Peyer's patch (tissue), 4 donors: Measurements from ENCODE around the gene SUMO1. TPM values are rescaled to one million over a fixed set of nuclear protein-coding genes. Genes with fewer than 3 reads are reported as not detected.

Experiments used
- DNase-seq, 3 donors: peaks; one replicate each; pipeline ENCODE4 v3.0.0-alpha.2; 2017 to 2019
- H3K27ac ChIP-seq, 4 donors: fragments of 200-600 bp; sonication (generic); one replicate each; pipeline ENCODE4 v1.5.1; 2016 to 2019
- H3K27me3 ChIP-seq, 2 donors: fragments of 200-600 bp; sonication (generic); one replicate each; pipeline ENCODE4 v1.5.1; 2019
- H3K36me3 ChIP-seq, 3 donors: fragments of 200-600 bp; sonication (generic); one replicate each; pipeline ENCODE4 v1.5.1; 2016 to 2019
- H3K4me1 ChIP-seq, 4 donors: fragments of 200-600 bp; sonication (generic); one replicate each; pipeline ENCODE4 v1.5.1; 2016 to 2019
- H3K4me3 ChIP-seq, 4 donors: fragments of 200-600 bp; sonication (generic); 1 replicate in 3 of 4; 2 replicates in 1 of 4; pipeline ENCODE4 v1.5.1; 2016 to 2019; ENCODE audit warnings: mild to moderate bottlenecking in 1 of 4
- H3K9me3 ChIP-seq, 4 donors: fragments of 200-600 bp; sonication (generic); one replicate each; pipeline ENCODE4 v1.5.1; 2016 to 2019; ENCODE audit warnings: mild to moderate bottlenecking in 1 of 4
- POLR2A ChIP-seq, 2 donors: fragments of 450-650 bp; IDR thresholded peaks; one replicate each; pipeline ENCODE4 v1.5.1; 2017; ENCODE audit warnings: antibody characterized with exemption in 2 of 2, mild to moderate bottlenecking in 2 of 2, moderate library complexity in 2 of 2
- total RNA-seq, 4 donors: library from RNA; depleted of rRNA; stranded (reverse); fragments of >200 nt; gene quantifications; one replicate each; pipeline ENCODE4 v1.1.0, GENCODE V29; 2016
- TF ChIP-seq, protein P1 (sequence below), 6 experiments: fragments of 450-650 bp in 4 of 6; fragments of 200-600 bp in 2 of 6; sonication (generic) in 1 of 6; IDR thresholded peaks; one replicate each; pipeline ENCODE4 v1.5.1; 2017 to 2019; ENCODE audit warnings: antibody characterized with exemption in 6 of 6, mild to moderate bottlenecking in 3 of 6, moderate library complexity in 1 of 6

Gene SUMO1
- total RNA-seq, 4 donors from 2014 or later, result 41.9 to 80.6 (median 58.8) TPM

GRCh38 chr2:202270487-202270886 is 32.1 kb upstream of the SUMO1 start:
- Histone ChIP-seq H3K4me1 (peaks cover 0 to 34% (median 3%) of the 10 kb centered on the region in 4 donors), H3K27me3 (no peaks in the 10 kb centered on the region), H3K4me3 (no peak overlapping the region), H3K27ac (no peak overlapping the region), H3K36me3 (peaks cover 0 to 4% (median 0%) of the 10 kb centered on the region in 3 donors), H3K9me3 (no peaks in the 10 kb centered on the region)
- TF ChIP-seq, protein P1, sequence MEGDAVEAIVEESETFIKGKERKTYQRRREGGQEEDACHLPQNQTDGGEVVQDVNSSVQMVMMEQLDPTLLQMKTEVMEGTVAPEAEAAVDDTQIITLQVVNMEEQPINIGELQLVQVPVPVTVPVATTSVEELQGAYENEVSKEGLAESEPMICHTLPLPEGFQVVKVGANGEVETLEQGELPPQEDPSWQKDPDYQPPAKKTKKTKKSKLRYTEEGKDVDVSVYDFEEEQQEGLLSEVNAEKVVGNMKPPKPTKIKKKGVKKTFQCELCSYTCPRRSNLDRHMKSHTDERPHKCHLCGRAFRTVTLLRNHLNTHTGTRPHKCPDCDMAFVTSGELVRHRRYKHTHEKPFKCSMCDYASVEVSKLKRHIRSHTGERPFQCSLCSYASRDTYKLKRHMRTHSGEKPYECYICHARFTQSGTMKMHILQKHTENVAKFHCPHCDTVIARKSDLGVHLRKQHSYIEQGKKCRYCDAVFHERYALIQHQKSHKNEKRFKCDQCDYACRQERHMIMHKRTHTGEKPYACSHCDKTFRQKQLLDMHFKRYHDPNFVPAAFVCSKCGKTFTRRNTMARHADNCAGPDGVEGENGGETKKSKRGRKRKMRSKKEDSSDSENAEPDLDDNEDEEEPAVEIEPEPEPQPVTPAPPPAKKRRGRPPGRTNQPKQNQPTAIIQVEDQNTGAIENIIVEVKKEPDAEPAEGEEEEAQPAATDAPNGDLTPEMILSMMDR (IDR thresholded peaks at IDR 0.05), result no peak
- no peak for TF ChIP-seq POLR2A (IDR thresholded peaks at IDR 0.05)
- DNase-seq, result no peak

- H3K27me3 ChIP-seq, result no peaks in the 10 kb centered on the region
- H3K4me3 ChIP-seq, result no peak overlapping the region
- H3K36me3 ChIP-seq, result no peaks in the 10 kb centered on the region
- H3K4me1 ChIP-seq, result peaks cover 0 to 34% (median 3%) of the 10 kb centered on the region in 4 donors
- H3K27ac ChIP-seq, result no peak overlapping the region
- TF ChIP-seq POLR2A (IDR thresholded peaks at IDR 0.05), result no peak
- TF ChIP-seq, protein P1 (IDR thresholded peaks at IDR 0.05), result no peak
- H3K9me3 ChIP-seq, result no peaks in the 10 kb centered on the region
- DNase-seq, result no peak
Observed at GRCh38 chr2:202269585-202269984, 31.2 kb upstream of the SUMO1 start.

DNA sequence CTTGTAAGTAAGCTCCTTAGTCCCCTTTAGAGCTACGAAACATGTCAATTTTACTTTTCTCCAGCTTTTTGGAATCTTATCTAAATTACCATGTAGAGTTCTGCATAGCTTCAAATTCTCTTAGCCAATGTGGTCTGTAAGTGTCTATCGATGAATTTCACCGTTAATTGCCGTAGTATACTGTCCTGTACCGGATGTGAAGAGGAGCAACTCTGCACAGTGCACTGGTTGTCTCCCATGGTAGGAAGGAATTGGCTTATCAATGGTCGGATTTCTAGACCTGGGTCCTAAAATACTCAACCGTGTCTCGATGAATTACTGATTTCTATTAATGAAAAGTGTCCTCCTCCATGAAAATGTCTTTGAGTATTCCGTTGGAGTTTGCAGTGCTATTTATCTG is 29.1 kb upstream of the SUMO1 start:
- H3K27ac ChIP-seq, result peak overlapping the region in 2 of 4 donors; percentile 19 to 95
- no peak for TF ChIP-seq POLR2A (IDR thresholded peaks at IDR 0.05)
- TF ChIP-seq, protein P1 (IDR thresholded peaks at IDR 0.05), result no peak
- DNase-seq, result no peak
- peak overlapping the region; percentile 69 to 91 (median 86) for H3K4me3 ChIP-seq
- H3K27me3 ChIP-seq, result no peaks in the 10 kb centered on the region
- no peaks in the 10 kb centered on the region for H3K9me3 ChIP-seq
- H3K4me1 ChIP-seq, result peaks cover 0 to 34% (median 3%) of the 10 kb centered on the region in 4 donors
- no peaks in the 10 kb centered on the region for H3K36me3 ChIP-seq

DNA sequence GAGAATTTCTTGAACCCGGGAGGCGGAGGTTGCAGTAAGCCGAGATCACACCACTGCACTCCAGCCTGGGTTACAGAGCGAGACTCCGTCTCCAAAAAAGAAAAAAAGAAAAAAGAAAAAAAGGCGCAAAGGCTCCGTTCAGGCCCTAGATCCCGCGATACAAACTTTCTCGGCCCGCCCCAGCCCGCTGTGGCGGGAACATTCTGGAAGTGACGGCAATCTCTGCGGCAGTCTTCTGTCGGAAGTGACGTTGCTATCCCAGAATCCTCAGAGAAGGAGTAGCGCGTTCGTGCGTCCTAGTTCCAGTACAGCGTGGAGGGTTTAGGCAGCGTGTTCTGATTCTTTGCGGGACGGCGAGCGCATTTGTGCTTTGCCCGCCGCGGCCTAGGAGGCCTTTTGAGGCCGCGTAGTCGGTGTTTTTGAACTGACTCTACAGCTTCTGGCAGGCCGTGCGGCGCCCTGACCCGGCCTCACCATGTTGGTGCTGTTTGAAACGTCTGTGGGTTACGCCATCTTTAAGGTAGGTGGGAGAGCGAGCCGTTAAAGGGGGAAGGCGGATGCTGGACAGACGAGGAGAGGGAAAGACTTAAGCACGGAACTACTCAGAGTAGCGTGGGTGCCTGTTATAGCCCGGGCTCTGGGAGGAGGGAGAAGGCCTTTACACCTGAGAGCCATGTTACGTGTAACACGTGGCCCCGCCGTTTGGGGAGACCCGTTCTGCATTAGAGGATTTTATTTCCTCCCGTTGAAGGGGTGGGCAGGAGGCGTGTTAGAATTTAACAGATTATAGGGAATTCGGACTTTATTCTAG is 27.3 kb upstream of the SUMO1 start, which contains the start of gene NOP58:
NOP58 (plus strand) TSS at position 297 of the 811 bp plus-strand sequence; CDS start at position 476, 179 bp downstream.
- no peaks in the 10 kb centered on the region for H3K9me3 ChIP-seq
- H3K4me1 ChIP-seq, result peaks cover 0 to 34% (median 3%) of the 10 kb centered on the region in 4 donors
- peak within 1 kb of the TSS; percentile 94 to 96 (median 95) for H3K27ac ChIP-seq
- no peaks in the 10 kb centered on the region for H3K36me3 ChIP-seq
- H3K27me3 ChIP-seq, result no peaks in the 10 kb centered on the region
- H3K4me3 ChIP-seq, result peak within 1 kb of the TSS; percentile 69 to 91 (median 86)
- peak; percentile 91 to 96 (median 93) for DNase-seq
- TF ChIP-seq POLR2A (IDR thresholded peaks at IDR 0.05), result peak; percentile 93 to 97
- TF ChIP-seq, protein P1 (IDR thresholded peaks at IDR 0.05), result no peak

GRCh38 chr2:202261531-202261930 is 23.1 kb upstream of the SUMO1 start:
- H3K27ac ChIP-seq, result no peak overlapping the region
- H3K9me3 ChIP-seq, result no peaks in the 10 kb centered on the region
- DNase-seq, result no peak
- TF ChIP-seq POLR2A (IDR thresholded peaks at IDR 0.05), result no peak
- TF ChIP-seq, protein P1 (IDR thresholded peaks at IDR 0.05), result no peak
- no peaks in the 10 kb centered on the region for H3K27me3 ChIP-seq
- H3K4me1 ChIP-seq, result no peaks in the 10 kb centered on the region
- no peak overlapping the region for H3K4me3 ChIP-seq
- no peaks in the 10 kb centered on the region for H3K36me3 ChIP-seq
